HepG2 (cell line): ENCODE results near the gene PLAAT3.

Experiments
- ATF7-NPFF ChIP-seq: sonication (generic); formaldehyde crosslinking; IDR thresholded peaks from 2 replicates; pipeline ENCODE4 v1.8.1; 2023; ENCODE audit warnings: mild to moderate bottlenecking, low read depth, missing genetic modification reagents, moderate library complexity
- CBX5 ChIP-seq: sonication (generic); formaldehyde crosslinking; IDR thresholded peaks from 2 replicates; pipeline ENCODE4 v1.4.0; 2020; ENCODE audit warnings: missing genetic modification reagents, borderline replicate concordance
- FOXA1 ChIP-seq, 2 experiments: fragments of 450-650 bp in 1 of 2; sonication (generic) in 1 of 2; formaldehyde crosslinking in 1 of 2; IDR thresholded peaks; 2 replicates each; pipeline versions ENCODE4 v1.4.0 to v1.6.1; 2016 to 2020; ENCODE audit warnings: missing genetic modification reagents in 1 of 2
- MAZ ChIP-seq, 2 experiments: sonication (generic) in 1 of 2; formaldehyde crosslinking in 1 of 2; IDR thresholded peaks; 2 replicates each; pipeline versions ENCODE4 v1.5.0 to v1.6.1; 2012 to 2020; ENCODE audit warnings: low read depth in 2 of 2, mild to moderate bottlenecking in 2 of 2, borderline replicate concordance in 1 of 2, improper control_type of control experiment in 1 of 2, low read length in 1 of 2, missing genetic modification reagents in 1 of 2, moderate library complexity in 1 of 2
- PHF21A ChIP-seq: sonication (generic); formaldehyde crosslinking; IDR thresholded peaks from 2 replicates; pipeline ENCODE4 v1.5.0; 2020; ENCODE audit warnings: mild to moderate bottlenecking, missing genetic modification reagents
- SIN3A ChIP-seq: IDR thresholded peaks from 2 replicates; pipeline ENCODE4 v1.6.1; 2011; ENCODE audit warnings: low read depth, mild to moderate bottlenecking, control low read depth, low read length, borderline replicate concordance
- THAP11 ChIP-seq: IDR thresholded peaks from 2 replicates; pipeline ENCODE4 v1.6.1; 2016; ENCODE audit warnings: missing biosample characterization, missing genetic modification reagents
- ZNF460 ChIP-seq: sonication (generic); formaldehyde crosslinking; IDR thresholded peaks from 2 replicates; pipeline ENCODE4 v1.5.1; 2020; ENCODE audit warnings: missing genetic modification reagents, mild to moderate bottlenecking, borderline replicate concordance
- TF ChIP-seq, protein P1 (sequence below): IDR thresholded peaks from 2 replicates; pipeline ENCODE4 v1.6.1; 2016; ENCODE audit warnings: missing compliant biosample characterization, missing genetic modification reagents, borderline replicate concordance
- TF ChIP-seq, protein P2 (sequence below): sonication (generic); formaldehyde crosslinking; IDR thresholded peaks from 2 replicates; pipeline ENCODE4 v1.5.0; 2020; ENCODE audit warnings: mild to moderate bottlenecking, missing genetic modification reagents, moderate library complexity
- TF ChIP-seq, protein P3 (sequence below): IDR thresholded peaks from 2 replicates; pipeline ENCODE4 v1.6.1; 2012; ENCODE audit warnings: inconsistent platforms

DNA sequence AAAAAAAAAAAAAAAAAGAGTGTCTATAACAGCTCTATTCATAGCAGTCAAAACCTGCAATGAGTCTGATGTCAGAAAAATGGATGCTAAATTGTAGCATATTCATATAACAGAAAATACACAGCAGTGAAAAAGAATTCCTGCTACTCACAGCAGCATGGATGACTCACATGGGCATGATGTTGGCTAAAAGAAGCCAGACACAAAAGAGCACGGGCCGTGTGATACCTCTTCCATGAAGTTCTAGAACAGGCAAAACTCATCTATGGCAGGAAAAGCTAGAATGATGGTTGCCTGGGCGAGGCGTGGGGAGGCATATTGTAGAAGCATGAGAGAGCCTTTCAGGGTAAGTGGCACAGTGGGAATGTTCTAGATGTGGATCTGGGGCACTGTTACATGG lies 18.9 kb downstream of the PLAAT3 start:
- no peak for TF ChIP-seq CBX5 (CRISPR knock-in tag)
- TF ChIP-seq ATF7-NPFF (CRISPR knock-in tag): no peak
- TF ChIP-seq, protein P1, sequence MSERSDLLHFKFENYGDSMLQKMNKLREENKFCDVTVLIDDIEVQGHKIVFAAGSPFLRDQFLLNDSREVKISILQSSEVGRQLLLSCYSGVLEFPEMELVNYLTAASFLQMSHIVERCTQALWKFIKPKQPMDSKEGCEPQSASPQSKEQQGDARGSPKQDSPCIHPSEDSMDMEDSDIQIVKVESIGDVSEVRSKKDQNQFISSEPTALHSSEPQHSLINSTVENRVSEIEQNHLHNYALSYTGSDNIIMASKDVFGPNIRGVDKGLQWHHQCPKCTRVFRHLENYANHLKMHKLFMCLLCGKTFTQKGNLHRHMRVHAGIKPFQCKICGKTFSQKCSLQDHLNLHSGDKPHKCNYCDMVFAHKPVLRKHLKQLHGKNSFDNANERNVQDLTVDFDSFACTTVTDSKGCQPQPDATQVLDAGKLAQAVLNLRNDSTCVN (CRISPR knock-in tag): no peak
- TF ChIP-seq, protein P2, sequence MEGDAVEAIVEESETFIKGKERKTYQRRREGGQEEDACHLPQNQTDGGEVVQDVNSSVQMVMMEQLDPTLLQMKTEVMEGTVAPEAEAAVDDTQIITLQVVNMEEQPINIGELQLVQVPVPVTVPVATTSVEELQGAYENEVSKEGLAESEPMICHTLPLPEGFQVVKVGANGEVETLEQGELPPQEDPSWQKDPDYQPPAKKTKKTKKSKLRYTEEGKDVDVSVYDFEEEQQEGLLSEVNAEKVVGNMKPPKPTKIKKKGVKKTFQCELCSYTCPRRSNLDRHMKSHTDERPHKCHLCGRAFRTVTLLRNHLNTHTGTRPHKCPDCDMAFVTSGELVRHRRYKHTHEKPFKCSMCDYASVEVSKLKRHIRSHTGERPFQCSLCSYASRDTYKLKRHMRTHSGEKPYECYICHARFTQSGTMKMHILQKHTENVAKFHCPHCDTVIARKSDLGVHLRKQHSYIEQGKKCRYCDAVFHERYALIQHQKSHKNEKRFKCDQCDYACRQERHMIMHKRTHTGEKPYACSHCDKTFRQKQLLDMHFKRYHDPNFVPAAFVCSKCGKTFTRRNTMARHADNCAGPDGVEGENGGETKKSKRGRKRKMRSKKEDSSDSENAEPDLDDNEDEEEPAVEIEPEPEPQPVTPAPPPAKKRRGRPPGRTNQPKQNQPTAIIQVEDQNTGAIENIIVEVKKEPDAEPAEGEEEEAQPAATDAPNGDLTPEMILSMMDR (CRISPR knock-in tag): no peak
- no peak for TF ChIP-seq SIN3A
- no peak for TF ChIP-seq THAP11 (CRISPR knock-in tag)
- no peak for TF ChIP-seq PHF21A
- TF ChIP-seq MAZ (IDR thresholded peaks at IDR 0.05; ENCODE audit: borderline replicate concordance, low read depth, low read length): no peak
- TF ChIP-seq MAZ (CRISPR knock-in tag; IDR thresholded peaks at IDR 0.05; ENCODE audit: low read depth): no peak
- no peak for TF ChIP-seq FOXA1 (IDR thresholded peaks at IDR 0.05)
- no peak for TF ChIP-seq FOXA1 (CRISPR knock-in tag; IDR thresholded peaks at IDR 0.05)
- no peak for TF ChIP-seq ZNF460 (CRISPR knock-in tag)
- TF ChIP-seq, protein P3, sequence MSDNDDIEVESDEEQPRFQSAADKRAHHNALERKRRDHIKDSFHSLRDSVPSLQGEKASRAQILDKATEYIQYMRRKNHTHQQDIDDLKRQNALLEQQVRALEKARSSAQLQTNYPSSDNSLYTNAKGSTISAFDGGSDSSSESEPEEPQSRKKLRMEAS: no peak
